ENCODE results near the gene ABTB2.
A peak's percentile ranks its signal among the peaks of the same experiment; 100 is the strongest.

ABTB2 gene

GRCh38 chr11:34356576-34356912 lies 1.3 kb downstream of the ABTB2 start:
- DNase-seq (ENCODE audit: low read depth in 2 of 2) = peak; percentile 55 to 63
- H3K4me3 ChIP-seq (replicated peaks in 1 of 2; ENCODE audit: low read depth in 2 of 2, low read length in 2 of 2) = peak overlapping the region; percentile 66
- TF ChIP-seq, protein P1, sequence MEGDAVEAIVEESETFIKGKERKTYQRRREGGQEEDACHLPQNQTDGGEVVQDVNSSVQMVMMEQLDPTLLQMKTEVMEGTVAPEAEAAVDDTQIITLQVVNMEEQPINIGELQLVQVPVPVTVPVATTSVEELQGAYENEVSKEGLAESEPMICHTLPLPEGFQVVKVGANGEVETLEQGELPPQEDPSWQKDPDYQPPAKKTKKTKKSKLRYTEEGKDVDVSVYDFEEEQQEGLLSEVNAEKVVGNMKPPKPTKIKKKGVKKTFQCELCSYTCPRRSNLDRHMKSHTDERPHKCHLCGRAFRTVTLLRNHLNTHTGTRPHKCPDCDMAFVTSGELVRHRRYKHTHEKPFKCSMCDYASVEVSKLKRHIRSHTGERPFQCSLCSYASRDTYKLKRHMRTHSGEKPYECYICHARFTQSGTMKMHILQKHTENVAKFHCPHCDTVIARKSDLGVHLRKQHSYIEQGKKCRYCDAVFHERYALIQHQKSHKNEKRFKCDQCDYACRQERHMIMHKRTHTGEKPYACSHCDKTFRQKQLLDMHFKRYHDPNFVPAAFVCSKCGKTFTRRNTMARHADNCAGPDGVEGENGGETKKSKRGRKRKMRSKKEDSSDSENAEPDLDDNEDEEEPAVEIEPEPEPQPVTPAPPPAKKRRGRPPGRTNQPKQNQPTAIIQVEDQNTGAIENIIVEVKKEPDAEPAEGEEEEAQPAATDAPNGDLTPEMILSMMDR (IDR thresholded peaks at IDR 0.05; ENCODE audit: low read depth, low read length) = no peak

DNA sequence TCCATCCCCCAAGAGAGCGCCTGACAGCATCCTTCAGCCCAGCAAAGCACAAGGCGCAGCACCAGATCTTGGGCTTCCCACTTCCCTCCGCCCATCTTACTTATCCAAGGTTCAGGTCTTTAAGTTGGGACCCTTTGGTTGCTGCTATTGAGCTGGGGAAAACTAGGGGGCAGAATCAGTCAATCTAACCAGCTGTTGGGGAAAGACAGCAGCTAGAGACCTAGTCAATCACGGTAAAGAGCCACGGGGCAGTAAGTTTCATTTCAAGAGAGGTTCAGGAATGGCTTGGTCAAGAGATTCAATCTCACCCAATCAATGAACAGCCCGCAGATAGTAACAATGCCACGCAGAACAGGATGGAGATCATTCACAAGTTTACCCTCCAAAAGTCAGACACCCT lies 1.7 kb downstream of the ABTB2 start:
- TF ChIP-seq, protein P1 (IDR thresholded peaks at IDR 0.05; ENCODE audit: low read depth, low read length) = no peak
- DNase-seq (ENCODE audit: low read depth in 2 of 2) = no peak
- peak overlapping the region; percentile 66 for H3K4me3 ChIP-seq (replicated peaks in 1 of 2; ENCODE audit: low read depth in 2 of 2, low read length in 2 of 2)

- TF ChIP-seq, protein P1 (IDR thresholded peaks at IDR 0.05; ENCODE audit: low read depth, low read length) = no peak
- no peak for DNase-seq (ENCODE audit: low read depth in 2 of 2)
- peak overlapping the region; percentile 66 for H3K4me3 ChIP-seq (replicated peaks in 1 of 2; ENCODE audit: low read depth in 2 of 2, low read length in 2 of 2)
These were observed 2.1 kb downstream of the ABTB2 start for GRCh38 chr11:34355726-34356125.

- TF ChIP-seq, protein P1 (IDR thresholded peaks at IDR 0.05; ENCODE audit: low read depth, low read length) = no peak
- no peak overlapping the region for H3K4me3 ChIP-seq (replicated peaks in 1 of 2; ENCODE audit: low read depth in 2 of 2, low read length in 2 of 2)
- peak; percentile 38 to 58 for DNase-seq (ENCODE audit: low read depth in 2 of 2)
These were observed 3.0 kb downstream of the ABTB2 start for GRCh38 chr11:34354782-34355181.

DNA sequence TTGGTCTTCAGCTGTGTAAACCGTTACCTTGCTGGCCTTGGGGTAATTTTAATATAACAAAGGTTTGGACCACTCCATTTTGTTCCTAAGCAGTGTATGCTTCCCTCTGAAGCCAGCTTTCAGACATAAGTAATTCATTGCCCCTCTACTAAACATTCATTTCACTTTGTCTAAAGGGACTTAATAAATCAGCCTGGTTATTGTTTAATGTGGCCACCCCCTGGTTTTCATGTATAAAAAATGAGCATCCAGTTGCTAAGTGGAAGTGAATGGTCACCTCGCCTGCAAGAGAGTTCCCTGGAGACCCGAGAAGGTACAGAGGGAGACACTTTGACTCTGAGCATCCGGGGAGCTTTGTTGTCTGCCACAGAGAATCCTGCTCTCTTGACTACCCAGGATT lies 3.9 kb downstream of the ABTB2 start:
- TF ChIP-seq, protein P1 (IDR thresholded peaks at IDR 0.05; ENCODE audit: low read depth, low read length) = no peak
- no peak for DNase-seq (ENCODE audit: low read depth in 2 of 2)
- H3K4me3 ChIP-seq (replicated peaks in 1 of 2; ENCODE audit: low read depth in 2 of 2, low read length in 2 of 2) = no peak overlapping the region

DNA sequence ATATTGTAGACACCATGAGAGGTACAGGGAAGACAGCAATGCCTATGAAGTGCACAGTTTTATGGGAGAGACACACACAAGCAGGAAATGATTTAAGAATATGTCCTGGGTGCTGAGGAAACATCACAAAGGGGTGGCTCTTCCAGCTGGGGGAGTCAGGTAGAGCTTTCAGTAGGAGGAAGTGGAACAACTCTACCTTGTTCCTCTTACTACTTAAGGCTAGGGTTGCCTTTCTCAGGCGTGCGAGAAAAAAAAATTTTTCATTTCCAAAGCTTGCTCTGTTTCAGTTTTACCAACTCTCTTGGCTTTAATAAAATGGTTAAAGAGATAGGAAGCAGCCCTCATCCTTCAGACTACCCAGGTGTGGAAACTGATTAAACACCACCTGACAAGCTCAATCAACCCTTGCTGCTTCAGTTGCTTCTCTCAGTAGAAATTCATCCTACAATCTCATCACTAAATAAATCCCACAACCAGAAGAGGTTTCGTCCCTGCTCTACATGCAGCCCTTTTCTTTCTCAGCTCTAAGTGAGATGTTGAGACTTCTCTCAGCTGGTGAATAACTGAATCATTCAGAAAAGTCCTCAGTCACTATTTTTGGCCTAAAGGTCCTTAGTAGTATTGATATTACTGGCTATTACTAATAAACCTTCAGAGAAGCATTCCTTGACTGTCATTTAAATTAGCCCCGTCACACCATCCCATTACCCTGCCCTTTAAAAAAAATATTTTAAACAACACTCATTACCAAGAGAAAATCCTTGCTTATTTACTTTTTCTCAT lies 5.9 kb downstream of the ABTB2 start:
- DNase-seq (ENCODE audit: low read depth in 2 of 2) = no peak
- TF ChIP-seq, protein P1 (IDR thresholded peaks at IDR 0.05; ENCODE audit: low read depth, low read length) = no peak
- no peak overlapping the region for H3K4me3 ChIP-seq (replicated peaks in 1 of 2; ENCODE audit: low read depth in 2 of 2, low read length in 2 of 2)

DNA sequence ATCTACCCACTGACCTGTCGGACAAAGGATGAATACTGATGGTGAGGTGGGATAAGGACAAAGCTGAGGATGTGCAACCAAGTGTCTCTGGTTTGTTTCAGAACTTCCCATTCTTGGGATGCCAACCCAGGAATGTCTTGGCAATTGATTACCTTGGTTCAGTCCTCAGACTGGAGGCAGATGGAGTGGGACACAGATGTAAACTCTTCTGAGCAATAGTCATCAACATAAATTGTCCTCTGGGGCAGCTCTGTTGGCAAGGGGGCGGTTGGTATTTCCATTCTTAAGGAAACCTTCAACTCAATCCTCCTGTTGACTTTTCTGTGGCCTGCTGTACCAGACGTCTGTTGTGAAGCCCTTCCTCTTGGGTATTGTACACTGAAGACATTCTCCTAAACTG lies 6.8 kb downstream of the ABTB2 start:
- TF ChIP-seq, protein P1 (IDR thresholded peaks at IDR 0.05; ENCODE audit: low read depth, low read length) = no peak
- DNase-seq (ENCODE audit: low read depth in 2 of 2) = no peak
- H3K4me3 ChIP-seq (replicated peaks in 1 of 2; ENCODE audit: low read depth in 2 of 2, low read length in 2 of 2) = no peak overlapping the region
